NCI-H146 treated with DMSO at 0.1 percent for 48 hours (cell line): ENCODE data around the gene MYBPC1.
"Not testable (repeated sequence)": the region's sequence is repeated elsewhere in the genome, so short reads cannot be mapped to it uniquely, and the experiment has no call there.

ENCODE experiments used
- DNase-seq: peaks from one replicate; lab custom pipeline; 2025; ENCODE audit not compliant: unreplicated experiment; lab: John Stamatoyannopoulos, UW

The MYBPC1 gene, protein sequence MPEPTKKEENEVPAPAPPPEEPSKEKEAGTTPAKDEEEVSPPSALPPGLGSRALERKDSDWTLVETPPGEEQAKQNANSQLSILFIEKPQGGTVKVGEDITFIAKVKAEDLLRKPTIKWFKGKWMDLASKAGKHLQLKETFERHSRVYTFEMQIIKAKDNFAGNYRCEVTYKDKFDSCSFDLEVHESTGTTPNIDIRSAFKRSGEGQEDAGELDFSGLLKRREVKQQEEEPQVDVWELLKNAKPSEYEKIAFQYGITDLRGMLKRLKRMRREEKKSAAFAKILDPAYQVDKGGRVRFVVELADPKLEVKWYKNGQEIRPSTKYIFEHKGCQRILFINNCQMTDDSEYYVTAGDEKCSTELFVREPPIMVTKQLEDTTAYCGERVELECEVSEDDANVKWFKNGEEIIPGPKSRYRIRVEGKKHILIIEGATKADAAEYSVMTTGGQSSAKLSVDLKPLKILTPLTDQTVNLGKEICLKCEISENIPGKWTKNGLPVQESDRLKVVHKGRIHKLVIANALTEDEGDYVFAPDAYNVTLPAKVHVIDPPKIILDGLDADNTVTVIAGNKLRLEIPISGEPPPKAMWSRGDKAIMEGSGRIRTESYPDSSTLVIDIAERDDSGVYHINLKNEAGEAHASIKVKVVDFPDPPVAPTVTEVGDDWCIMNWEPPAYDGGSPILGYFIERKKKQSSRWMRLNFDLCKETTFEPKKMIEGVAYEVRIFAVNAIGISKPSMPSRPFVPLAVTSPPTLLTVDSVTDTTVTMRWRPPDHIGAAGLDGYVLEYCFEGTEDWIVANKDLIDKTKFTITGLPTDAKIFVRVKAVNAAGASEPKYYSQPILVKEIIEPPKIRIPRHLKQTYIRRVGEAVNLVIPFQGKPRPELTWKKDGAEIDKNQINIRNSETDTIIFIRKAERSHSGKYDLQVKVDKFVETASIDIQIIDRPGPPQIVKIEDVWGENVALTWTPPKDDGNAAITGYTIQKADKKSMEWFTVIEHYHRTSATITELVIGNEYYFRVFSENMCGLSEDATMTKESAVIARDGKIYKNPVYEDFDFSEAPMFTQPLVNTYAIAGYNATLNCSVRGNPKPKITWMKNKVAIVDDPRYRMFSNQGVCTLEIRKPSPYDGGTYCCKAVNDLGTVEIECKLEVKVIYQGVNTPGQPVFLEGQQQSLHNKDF

GRCh38 chr12:101594700-101595099 is at the start of gene MYBPC1:
MYBPC1 (plus strand) TSS chr12:101594971; CDS start chr12:101595071, 100 bp downstream.
- no peak for DNase-seq

DNA sequence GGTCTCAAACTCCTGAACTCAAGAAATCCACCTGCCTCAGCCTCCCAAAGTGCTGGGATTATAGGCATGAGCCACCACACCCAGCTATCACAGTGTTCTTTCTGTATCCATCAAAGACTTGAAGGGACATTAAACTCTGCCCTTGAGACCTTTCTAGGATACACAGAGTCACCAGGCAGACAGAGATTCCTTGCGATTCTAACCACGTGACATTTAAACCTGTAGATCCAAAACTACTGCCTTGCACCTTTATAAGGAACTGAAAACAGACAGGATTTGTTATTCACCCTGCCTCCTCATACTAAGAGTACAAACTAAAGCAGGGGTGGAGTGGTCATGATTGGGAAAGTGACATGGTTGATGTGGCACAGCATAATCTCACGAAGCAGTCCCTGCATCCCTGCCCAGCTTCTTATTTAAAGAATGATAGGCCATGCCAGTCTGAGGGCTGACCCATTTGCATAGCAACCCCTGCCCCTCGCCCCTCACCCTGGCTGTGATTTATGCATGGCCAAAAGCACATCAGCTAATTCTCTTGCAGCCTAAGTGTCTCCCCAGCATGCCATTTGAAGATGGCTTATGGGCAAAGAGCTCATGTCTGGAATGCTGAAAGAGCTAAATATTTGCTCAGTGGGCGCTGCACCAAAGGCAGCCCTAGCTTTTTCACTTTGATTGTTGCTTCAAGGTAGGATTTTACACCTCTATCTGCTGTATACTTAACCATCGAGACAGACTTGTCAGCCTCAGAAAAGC is 43.2 kb upstream of the MYBPC1 start:
- no peak for DNase-seq

DNA sequence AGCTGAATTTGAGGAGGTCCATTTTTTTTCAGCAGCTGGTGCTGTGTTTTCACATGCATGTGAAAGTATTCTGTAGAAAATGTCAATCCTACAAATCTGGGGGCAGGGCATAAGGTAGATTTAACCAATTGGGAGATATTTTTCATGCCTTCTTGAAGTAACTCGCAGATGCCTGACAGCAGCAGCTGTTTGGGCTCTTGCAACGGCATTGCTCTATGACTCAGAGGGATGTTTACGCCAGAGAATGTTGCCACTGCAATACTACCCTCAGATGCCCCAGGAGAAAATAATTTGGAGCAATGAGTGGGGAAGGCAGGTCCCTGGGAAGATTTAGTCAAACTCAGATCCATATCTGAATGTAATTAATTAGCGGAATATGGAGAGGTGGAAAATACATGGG is 42.5 kb upstream of the MYBPC1 start:
- DNase-seq = no peak

DNA sequence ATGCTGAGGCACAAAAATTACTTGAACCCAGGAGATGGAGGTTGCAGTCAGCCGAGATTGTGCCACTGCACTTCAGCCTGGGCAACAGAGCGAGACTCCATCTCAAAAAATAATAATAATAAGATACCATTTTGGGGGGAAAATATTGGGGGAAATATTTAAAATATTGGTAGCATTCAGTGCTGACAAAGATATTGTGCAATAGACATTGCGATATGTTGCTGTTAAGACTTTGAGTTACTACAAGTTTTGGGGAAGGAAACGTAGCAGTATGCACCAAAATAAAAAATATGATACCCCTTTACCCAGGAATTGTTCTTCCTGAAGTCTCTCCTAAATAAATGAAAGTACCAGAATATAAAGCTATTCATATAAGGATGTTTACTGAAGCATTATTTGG is 37.7 kb upstream of the MYBPC1 start:
- DNase-seq = no peak

GRCh38 chr12:101558726-101559125 is 36.0 kb upstream of the MYBPC1 start:
- not testable (repeated sequence) for DNase-seq

GRCh38 chr12:101563212-101563611 is 31.6 kb upstream of the MYBPC1 start:
- DNase-seq = no peak

- no peak for DNase-seq
These were observed 29.9 kb upstream of the MYBPC1 start for GRCh38 chr12:101564912-101565311.

- no peak for DNase-seq
These were observed 28.5 kb upstream of the MYBPC1 start for GRCh38 chr12:101566318-101566717.

- DNase-seq = no peak
These were observed 26.9 kb upstream of the MYBPC1 start for GRCh38 chr12:101567918-101568317.

GRCh38 chr12:101570047-101570446 is 24.7 kb upstream of the MYBPC1 start:
- no peak for DNase-seq

GRCh38 chr12:101571105-101571504 is 23.7 kb upstream of the MYBPC1 start:
- DNase-seq = no peak

GRCh38 chr12:101573743-101574142 is 21.0 kb upstream of the MYBPC1 start:
- no peak for DNase-seq

- no peak for DNase-seq
These were observed 16.4 kb upstream of the MYBPC1 start for GRCh38 chr12:101578417-101578816.

GRCh38 chr12:101581190-101581589 is 13.6 kb upstream of the MYBPC1 start:
- no peak for DNase-seq

DNA sequence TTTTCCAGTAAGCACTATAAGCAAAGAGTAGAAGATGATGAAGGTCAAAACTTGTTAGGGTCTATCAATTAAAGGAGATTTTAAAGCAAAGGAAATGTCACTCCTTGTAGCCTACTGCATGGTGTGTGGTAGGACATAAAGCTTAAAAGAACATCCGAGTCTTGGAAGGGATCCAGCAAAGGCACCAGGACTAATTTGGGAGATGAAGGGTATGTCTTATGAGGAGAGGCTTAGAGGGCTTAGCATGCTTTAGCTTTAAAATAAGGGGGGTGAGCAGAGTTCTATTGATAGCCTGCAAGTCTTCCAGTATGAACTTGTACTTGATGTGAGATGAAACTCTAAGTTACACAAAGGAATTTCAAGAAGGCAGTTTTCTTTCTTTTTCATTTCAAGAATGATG is 11.8 kb upstream of the MYBPC1 start:
- no peak for DNase-seq

- DNase-seq = no peak
These were observed 4.4 kb upstream of the MYBPC1 start for GRCh38 chr12:101590383-101590782.

DNA sequence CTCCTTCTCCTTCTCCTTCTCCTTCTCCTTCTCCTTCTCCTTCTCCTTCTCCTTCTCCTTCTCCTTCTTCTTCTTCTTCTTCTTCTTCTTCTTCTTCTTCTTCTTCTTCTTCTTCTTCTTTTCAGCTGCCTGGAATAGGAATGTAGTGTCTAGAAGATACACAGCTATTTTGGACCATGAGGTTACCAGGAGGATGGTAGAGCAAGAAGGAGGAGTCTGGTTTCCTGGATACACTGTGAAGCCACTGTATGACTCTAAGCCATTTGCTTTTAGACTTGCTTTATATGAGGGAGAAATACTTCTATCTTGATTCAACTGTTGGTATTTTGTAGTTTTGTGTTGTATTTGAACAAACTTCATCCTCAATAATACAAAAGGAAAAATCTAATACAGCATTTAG is 3.0 kb upstream of the MYBPC1 start:
- no peak for DNase-seq

DNA sequence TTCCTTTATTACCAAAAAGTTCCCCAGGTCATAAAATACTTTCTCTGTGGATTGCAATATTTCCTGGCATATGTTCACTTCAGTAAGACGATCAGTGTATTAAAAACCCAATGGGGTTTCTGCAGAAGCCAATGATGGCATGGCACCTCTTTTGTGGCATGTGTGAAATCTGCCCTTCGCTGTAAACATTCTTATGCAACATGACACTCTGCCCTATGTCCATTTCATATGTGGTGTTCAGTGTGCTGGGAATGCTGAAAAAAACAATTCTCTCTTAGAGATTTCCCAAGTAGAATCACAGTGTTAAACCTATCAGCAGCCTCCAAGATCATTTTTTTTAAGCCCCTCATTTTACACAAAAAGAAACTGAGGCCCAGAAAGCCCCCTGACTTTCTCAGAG is 2.3 kb upstream of the MYBPC1 start:
- no peak for DNase-seq

DNA sequence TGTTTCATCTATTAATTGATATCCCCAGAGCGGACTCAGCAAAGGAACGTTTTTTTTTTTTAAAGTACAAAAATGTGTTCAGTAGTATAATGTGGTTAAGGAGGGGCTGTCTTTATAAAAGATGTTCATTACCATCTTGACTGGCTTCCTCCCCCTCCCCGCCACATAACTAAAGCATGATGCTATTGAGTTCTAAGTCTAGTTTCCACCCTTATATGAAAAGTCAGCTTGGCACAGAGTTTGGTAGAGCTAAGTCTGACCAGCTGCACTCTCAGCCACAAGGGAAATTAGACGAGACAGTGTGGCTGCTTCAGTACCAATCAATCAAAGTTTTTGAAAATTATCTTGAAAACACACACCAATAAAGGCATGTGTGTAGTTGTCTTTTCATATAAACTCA is 1.9 kb upstream of the MYBPC1 start:
- no peak for DNase-seq

DNA sequence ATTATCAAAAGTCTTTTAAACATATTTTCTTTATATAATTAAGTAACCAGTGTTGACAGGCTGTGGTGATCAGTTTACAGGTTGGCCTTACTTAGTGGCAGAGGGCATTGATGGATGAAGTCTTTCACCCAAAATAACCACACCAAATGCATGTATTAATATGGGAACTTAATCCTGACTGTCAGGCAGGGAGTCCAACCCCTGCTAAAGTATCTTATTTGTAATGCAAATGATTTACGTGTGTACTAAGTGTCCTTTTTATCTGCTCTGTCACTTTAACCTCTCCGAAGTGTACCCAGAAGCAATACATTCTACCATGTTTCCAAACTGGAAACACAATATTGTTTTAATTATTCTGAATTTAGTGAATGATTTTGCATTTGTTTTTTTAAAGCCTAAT is 1.4 kb downstream of the MYBPC1 start:
- DNase-seq = no peak

DNA sequence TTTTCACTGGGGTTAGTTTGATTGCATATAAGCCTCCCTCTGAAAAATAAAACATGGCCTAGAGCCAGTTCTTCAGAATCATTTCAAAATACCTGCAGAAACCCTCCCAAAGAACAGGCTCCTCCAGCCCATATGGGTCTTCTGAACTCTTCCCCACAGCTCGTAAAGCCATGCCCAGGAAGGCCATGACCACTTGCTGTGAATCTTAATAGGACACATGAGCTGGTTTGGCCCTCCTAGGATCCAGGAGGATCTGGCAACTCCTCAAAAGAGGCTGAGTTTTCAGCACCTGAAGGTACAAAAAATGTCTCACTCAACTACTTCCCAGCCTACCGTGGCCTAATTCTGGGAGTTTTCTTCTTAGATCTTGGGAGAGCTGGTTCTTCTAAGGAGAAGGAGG is 2.4 kb downstream of the MYBPC1 start:
- no peak for DNase-seq
